Ishikawa (cell line): ENCODE measurements around the gene MINDY3.

ENCODE experiments used
- CEBPB ChIP-seq: IDR thresholded peaks from 2 replicates; pipeline ENCODE4 v1.6.1; 2012
- CREB1 ChIP-seq: IDR thresholded peaks from 2 replicates; pipeline ENCODE4 v1.6.1; 2012; ENCODE audit warnings: low read depth
- EGR1 ChIP-seq: IDR thresholded peaks from 2 replicates; pipeline ENCODE4 v1.6.1; 2012
- EP300 ChIP-seq: IDR thresholded peaks from 2 replicates; pipeline ENCODE4 v1.6.1; 2012; ENCODE audit warnings: borderline replicate concordance
- FOXM1 ChIP-seq: IDR thresholded peaks from 2 replicates; pipeline ENCODE4 v1.6.1; 2012; ENCODE audit warnings: low read depth, borderline replicate concordance
- MAX ChIP-seq: IDR thresholded peaks from 2 replicates; pipeline ENCODE4 v1.6.1; 2012
- NFIC ChIP-seq: IDR thresholded peaks from 2 replicates; pipeline ENCODE4 v1.6.1; 2012
- RAD21 ChIP-seq: IDR thresholded peaks from 2 replicates; pipeline ENCODE4 v1.6.1; 2012; ENCODE audit warnings: low read depth
- REST ChIP-seq: IDR thresholded peaks from 2 replicates; pipeline ENCODE4 v1.6.1; 2012; ENCODE audit warnings: low read depth, mild to moderate bottlenecking
- TAF1 ChIP-seq: IDR thresholded peaks from 2 replicates; pipeline ENCODE4 v1.6.1; 2012; ENCODE audit warnings: low read depth, mild to moderate bottlenecking
- TCF12 ChIP-seq: IDR thresholded peaks from 2 replicates; pipeline ENCODE4 v1.6.1; 2012; ENCODE audit warnings: low read depth
- TEAD4 ChIP-seq: IDR thresholded peaks from 2 replicates; pipeline ENCODE4 v1.6.1; 2012
- USF1 ChIP-seq: IDR thresholded peaks from 2 replicates; pipeline ENCODE4 v1.6.1; 2012
- YY1 ChIP-seq: IDR thresholded peaks from 2 replicates; pipeline ENCODE4 v1.6.1; 2012; ENCODE audit warnings: low read depth
- ZBTB7A ChIP-seq: IDR thresholded peaks from 2 replicates; pipeline ENCODE4 v1.6.1; 2012; ENCODE audit warnings: low read depth

The MINDY3 gene

GRCh38 chr10:15809450-15809849 lies 50.9 kb downstream of the MINDY3 start:
- TF ChIP-seq MAX (no peak), CREB1 (no peak), RAD21 (no peak), TCF12 (no peak), TAF1 (no peak), TEAD4 (no peak), FOXM1 (no peak), REST (no peak), EGR1 (no peak), ZBTB7A (no peak), NFIC (no peak), YY1 (no peak), USF1 (no peak), CEBPB (no peak), EP300 (no peak)

DNA sequence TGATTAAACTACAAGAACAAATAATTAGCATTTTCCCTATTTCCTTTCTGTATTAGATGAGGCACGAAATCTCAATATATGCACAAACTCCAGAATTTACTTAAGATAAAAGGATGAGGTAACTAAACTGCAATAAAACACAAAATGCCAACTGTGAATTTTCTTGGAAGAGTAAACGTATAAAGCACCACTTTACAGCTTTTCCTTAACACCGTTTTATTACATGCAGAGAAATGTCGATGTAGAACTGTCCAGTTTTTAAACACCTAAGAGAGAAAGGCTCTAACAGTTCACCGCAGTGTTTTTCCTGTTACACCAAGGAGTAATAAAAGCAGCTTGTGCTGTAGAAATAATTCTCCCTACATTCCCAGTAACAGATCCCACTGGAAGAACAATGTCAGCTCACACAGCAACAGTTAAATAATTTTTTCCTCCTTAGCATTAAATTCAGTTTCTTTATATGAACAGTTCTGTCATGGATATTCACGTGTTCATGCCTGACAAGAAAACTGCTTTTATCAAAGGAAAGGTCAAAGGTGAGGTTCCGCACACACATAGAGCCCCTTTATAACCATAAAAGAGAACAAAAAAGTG lies 52.0 kb downstream of the MINDY3 start:
- no peak for TF ChIP-seq MAX
- no peak for TF ChIP-seq FOXM1
- TF ChIP-seq TCF12, result no peak
- no peak for TF ChIP-seq NFIC
- no peak for TF ChIP-seq YY1

DNA sequence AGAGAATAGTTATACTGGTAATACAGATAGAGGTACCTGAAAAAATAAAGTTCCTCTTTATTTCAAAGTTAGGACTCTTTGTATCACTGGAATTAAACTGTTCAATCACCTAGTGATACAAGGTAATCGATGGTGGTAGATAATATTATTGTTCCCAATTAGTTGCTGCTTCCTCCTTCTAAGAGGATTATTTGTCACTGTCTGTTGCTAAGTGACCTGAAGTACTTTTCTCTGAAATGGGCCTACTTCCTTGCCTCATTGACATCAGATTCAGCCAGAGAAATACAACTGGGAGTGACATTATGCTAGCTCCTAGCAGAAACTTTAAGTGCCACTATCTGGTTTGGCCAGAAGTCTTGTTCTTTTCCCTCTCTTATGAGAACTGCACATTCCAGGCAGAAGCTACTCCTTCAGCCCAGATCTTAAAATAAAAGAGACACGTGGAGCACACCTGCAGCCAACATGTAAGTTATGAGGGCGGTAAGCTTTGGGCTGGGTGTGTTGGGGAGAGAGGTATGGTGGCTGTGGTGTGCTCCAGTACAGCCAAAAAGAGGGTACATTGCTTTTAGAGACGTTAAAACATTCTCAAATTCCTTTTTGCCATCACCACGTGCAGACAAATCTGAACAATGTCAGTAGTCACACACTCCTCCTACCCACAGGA lies 54.8 kb downstream of the MINDY3 start:
- no peak for TF ChIP-seq EGR1
- no peak for TF ChIP-seq MAX
- no peak for TF ChIP-seq CREB1
- no peak for TF ChIP-seq NFIC
- no peak for TF ChIP-seq CEBPB
- TF ChIP-seq TAF1, result no peak
- no peak for TF ChIP-seq RAD21
- TF ChIP-seq YY1, result no peak
- TF ChIP-seq REST, result no peak
- TF ChIP-seq USF1, result no peak
- no peak for TF ChIP-seq TCF12
- TF ChIP-seq ZBTB7A, result no peak
- TF ChIP-seq TEAD4, result no peak
- TF ChIP-seq FOXM1, result no peak
- no peak for TF ChIP-seq EP300

- TF ChIP-seq MAX (no peak), CREB1 (no peak)
These were observed 56.2 kb downstream of the MINDY3 start for GRCh38 chr10:15804109-15804508.

DNA sequence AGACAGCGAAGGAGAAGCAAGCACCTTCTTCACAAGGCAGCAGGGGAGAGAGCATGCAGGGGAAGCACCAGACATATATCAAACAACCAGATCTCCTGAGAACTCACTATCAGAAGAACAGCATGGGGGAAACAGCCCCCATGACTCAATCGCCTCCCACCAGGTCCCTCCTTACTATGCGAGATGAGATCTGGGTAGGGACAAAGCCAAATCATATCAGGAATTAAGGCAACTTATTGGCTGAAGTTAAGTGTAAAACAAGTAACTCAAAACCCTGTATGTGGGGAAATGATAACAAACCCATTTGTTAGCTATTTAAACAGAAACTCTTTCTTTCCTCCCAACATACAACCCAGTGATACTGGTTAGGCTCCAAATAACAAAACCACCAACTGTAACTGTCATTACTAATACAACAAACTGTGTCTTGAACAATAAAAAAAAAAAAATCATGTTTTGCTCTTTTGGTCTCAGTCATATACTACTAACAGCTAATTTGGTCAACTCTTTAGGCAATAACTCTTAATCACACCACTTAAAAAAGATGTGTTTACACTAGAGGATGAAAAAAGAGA lies 57.8 kb downstream of the MINDY3 start:
- no peak for TF ChIP-seq FOXM1
- TF ChIP-seq REST, result no peak
- no peak for TF ChIP-seq TEAD4
- no peak for TF ChIP-seq YY1
- TF ChIP-seq CEBPB, result no peak
- TF ChIP-seq RAD21, result no peak
- TF ChIP-seq TAF1, result no peak
- no peak for TF ChIP-seq MAX
- TF ChIP-seq NFIC, result no peak
- TF ChIP-seq TCF12, result no peak
- TF ChIP-seq EP300, result no peak
- no peak for TF ChIP-seq ZBTB7A
- no peak for TF ChIP-seq EGR1
- TF ChIP-seq USF1, result no peak
- no peak for TF ChIP-seq CREB1
